Bronchial epithelial cell (primary cell): ENCODE measurements around the gene RAI1. TPM values are rescaled to one million over a fixed set of nuclear protein-coding genes. Genes with fewer than 3 reads are reported as not detected.

Source experiments
- DNase-seq: peaks from one replicate; pipeline ENCODE4 v3.0.0-alpha.2; 2010; ENCODE audit warnings: low read depth
- FAIRE-seq: peaks from 2 replicates; lab custom pipeline; 2011; peaks lifted over from hg19 to GRCh38; lab: Jason Lieb, UNC
- H3K27me3 ChIP-seq: 2 replicates; pipeline ENCODE4 v1.5.1; 2011; ENCODE audit warnings: low read length; ENCODE audit not compliant: control insufficient read depth, insufficient read depth
- H3K36me3 ChIP-seq: 2 replicates; pipeline ENCODE4 v1.5.1; 2011; ENCODE audit warnings: low read length; ENCODE audit not compliant: control insufficient read depth, insufficient read depth
- H3K4me3 ChIP-seq: 2 replicates; pipeline ENCODE4 v1.5.1; 2011; ENCODE audit warnings: mild to moderate bottlenecking, low read depth, low read length, control low read depth
- total RNA-seq: library from RNA; depleted of rRNA; stranded (reverse); fragments of >200 nt; gene quantifications from 2 replicates; pipeline ENCODE4 v1.2.1, GENCODE V29; 2014
- TF ChIP-seq, protein P1 (sequence below): IDR thresholded peaks from 2 replicates; pipeline ENCODE4 v1.5.1; 2011; ENCODE audit warnings: mild to moderate bottlenecking, moderate library complexity, low read length, control low read depth, inconsistent platforms; ENCODE audit not compliant: insufficient read depth, severe bottlenecking

Gene RAI1
- total RNA-seq, 1 donor from 2014 or later, result 7.4 TPM

DNA sequence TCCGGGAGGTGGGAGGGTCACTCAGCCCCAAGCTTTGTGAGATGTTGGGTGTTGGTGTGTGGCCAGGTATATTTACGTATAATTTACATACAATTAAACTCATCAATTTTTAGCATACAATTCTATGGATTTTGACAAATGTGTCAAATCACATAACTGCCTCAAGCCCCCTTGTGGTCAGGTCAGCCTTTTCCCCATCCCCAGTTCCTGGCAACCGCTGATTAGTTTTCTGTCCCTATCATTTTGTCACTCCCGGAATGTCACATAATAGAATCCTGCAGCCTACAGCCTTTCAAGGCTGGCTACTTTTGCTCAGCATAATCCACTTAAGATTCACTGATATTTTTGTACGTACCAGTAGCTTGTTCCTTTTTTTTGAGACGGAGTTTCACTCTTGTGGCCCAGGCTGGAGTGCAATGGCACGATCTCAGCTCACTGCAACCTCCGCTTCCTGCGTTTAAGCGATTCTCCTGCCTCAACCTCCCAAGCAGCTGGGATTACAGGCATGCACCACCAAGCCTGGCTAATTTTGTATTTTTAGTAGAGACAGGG lies 19.3 kb upstream of the RAI1 start:
- no peaks in the 10 kb centered on the region for H3K27me3 ChIP-seq
- no peak for FAIRE-seq
- no peak overlapping the region for H3K4me3 ChIP-seq
- no peak for DNase-seq
- H3K36me3 ChIP-seq, result no peaks in the 10 kb centered on the region
- TF ChIP-seq, protein P1, sequence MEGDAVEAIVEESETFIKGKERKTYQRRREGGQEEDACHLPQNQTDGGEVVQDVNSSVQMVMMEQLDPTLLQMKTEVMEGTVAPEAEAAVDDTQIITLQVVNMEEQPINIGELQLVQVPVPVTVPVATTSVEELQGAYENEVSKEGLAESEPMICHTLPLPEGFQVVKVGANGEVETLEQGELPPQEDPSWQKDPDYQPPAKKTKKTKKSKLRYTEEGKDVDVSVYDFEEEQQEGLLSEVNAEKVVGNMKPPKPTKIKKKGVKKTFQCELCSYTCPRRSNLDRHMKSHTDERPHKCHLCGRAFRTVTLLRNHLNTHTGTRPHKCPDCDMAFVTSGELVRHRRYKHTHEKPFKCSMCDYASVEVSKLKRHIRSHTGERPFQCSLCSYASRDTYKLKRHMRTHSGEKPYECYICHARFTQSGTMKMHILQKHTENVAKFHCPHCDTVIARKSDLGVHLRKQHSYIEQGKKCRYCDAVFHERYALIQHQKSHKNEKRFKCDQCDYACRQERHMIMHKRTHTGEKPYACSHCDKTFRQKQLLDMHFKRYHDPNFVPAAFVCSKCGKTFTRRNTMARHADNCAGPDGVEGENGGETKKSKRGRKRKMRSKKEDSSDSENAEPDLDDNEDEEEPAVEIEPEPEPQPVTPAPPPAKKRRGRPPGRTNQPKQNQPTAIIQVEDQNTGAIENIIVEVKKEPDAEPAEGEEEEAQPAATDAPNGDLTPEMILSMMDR, result no peak

DNA sequence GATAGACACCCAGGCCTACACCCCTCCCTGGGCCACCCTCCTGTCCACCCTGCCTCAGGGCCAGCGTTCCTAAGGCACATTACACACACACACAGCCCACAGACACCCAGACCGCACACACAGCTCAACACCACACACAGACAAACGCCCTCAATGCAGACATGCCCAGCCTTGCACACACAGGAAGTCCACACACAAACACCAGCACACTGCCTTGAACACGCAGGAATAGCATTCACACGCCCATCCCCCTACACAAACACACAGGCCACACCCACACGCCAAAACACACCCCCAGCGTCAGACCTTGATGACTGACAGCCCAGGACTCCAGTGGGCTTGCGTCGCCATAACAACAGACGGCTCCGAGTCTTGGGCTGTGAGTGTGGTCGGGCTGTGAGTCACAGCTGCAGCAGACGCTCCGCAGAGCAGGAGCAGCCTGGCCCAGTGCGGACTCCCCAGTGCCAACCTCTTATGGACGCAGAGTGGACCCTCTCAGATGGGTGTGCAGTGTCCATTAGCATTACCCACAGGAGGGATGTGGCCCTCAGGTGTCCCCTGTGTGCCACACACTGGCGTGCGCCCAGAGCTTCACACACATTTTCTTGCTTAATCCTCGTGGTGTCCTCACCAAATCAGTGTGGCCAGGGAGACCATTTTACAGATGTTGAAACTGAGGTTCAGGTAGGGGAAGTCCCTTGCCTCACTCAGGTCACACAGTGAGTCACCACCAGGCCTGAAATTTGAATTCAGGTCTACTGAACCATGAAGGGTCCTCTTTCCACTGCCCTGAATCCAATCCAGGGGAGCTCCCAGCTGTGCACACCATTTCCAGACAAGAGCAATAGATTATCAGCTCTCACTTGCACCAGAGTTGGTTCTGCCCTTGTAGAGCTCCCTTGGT lies 17.8 kb upstream of the RAI1 start:
- DNase-seq, result peak; percentile 94

DNA sequence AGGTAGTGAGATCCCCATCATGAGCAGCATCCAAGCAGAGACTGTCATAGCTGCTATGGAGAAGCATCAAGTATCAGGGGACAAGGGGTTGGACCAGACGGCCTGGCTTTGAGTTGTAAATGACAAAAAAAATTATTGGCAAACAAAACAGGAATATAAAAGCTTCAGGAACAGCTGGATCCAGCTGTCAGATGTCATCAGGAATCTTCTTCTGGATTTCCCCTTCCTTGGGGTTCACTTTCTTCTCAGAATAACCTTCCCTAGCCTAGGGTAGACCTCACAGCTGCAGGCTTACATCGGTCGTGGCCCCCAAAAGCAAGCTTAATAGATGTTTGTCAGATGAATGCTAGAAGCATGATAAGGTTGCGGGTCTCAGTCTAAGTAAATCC lies 17.2 kb upstream of the RAI1 start:
- FAIRE-seq, result no peak
- TF ChIP-seq, protein P1, result no peak
- H3K27me3 ChIP-seq, result no peaks in the 10 kb centered on the region

More for the DNA sequence above, 17.8 kb upstream of the RAI1 start:
- H3K4me3 ChIP-seq, result no peak overlapping the region
- FAIRE-seq, result peak; percentile 85
- no peaks in the 10 kb centered on the region for H3K36me3 ChIP-seq
- TF ChIP-seq, protein P1, result no peak
- no peaks in the 10 kb centered on the region for H3K27me3 ChIP-seq

DNA sequence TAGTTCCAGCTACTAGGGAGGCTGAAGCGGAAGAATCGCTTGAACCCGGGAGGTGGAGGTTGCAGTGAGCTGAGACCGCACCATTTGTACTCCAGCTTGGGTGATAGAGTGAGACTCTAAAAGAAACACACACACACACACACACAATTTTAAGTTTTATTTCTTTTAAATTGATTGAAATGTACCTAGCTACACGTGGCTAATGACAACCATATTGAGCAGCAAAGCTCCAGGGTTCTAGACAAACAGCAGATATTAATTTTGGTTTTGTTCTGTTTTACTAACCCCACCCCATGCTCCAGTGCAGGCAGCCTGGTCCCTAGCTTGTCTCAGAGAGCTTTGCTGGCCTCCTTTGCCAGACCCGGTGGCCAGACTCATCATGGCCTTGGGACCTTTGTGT lies 16.0 kb upstream of the RAI1 start:
- no peak for FAIRE-seq
- H3K4me3 ChIP-seq, result no peak overlapping the region
- H3K36me3 ChIP-seq, result no peaks in the 10 kb centered on the region
- TF ChIP-seq, protein P1, result no peak
- DNase-seq, result no peak
- no peaks in the 10 kb centered on the region for H3K27me3 ChIP-seq

More for the DNA sequence above, 17.2 kb upstream of the RAI1 start:
- Histone ChIP-seq H3K4me3 (no peak overlapping the region), H3K36me3 (no peaks in the 10 kb centered on the region)
- no peak for DNase-seq

DNA sequence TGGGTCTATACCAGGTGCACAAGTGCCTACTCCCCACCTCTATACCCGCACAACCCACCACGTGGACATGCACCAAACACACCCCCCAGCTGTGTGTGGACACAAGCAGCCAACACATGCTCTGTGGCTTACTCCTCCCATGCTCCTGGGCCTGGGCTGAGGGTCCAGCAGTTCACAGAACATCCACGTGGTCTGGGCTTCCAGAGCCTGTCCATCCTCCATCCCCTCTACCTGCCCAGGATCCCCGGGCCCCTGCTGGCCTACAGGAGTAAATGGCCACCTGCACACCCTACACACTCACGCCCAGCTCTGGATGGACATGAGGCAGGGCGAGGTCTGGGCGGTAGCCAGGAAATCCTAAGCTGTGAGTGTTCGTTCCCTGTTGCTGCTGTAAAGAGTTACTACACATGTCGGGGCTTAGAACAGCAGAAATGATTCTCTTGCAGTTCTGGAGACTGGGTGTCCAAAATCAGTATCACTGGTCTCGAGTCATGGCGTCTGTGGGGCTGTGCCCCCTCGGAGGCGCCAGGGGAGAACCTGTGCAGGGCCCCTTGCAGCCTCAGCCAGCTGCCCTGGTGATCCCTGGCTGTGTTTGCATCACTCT lies 15.0 kb upstream of the RAI1 start:
- DNase-seq, result peak; percentile 88
- H3K4me3 ChIP-seq, result no peak overlapping the region
- TF ChIP-seq, protein P1, result peak; percentile 23
- no peaks in the 10 kb centered on the region for H3K36me3 ChIP-seq
- FAIRE-seq, result no peak
- no peaks in the 10 kb centered on the region for H3K27me3 ChIP-seq
